ENCODE results near the gene SSBP2.
"Not testable (repeated sequence)": the region's sequence is repeated elsewhere in the genome, so short reads cannot be mapped to it uniquely, and the experiment has no call there.

The SSBP2 gene

DNA sequence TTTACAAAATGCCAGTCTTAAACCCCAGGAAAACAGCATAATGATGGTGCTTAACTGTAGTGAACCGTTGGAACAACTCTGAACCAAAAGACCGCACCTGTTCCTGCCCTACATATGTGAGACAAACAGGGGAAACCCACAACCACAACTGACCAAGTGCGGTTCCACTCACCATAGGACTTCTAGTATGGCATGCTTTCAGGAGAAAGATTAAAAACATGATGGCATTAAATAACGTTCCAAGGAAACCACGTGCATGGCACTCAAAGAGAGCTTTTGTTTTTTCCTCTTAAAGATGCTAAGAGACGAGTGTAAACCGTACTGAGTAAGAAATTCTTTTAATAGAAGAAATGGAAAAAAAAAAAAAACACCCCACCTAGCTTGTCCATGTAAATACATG is 119.8 kb downstream of the SSBP2 start:
- H3K27ac Mint-ChIP-seq: no peak overlapping the region

DNA sequence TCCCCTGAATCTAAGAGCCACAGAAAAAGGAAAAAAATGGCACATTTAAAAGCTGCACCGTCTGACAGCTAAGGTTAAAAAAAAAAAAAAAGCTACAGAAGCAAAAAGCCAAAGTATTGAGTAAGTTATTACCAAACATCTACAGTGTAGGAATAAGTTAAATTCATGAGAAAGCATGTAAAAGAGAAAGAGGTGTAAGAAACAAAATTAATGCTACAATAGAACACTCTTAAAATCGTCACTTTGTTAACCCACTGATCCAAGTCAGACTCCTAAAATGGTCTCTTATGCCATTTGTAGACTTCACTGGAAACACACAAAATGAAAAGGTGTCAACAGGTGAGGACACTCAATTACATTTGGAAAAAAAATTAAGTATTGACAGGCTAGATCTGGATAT is 120.2 kb downstream of the SSBP2 start:
- Mint-ChIP-seq H3K4me1 (no peaks in the 10 kb centered on the region), H3K4me3 (no peak overlapping the region), H3K27ac (no peak overlapping the region), H3K36me3 (no peaks in the 10 kb centered on the region), H3K9me3 (no peaks in the 10 kb centered on the region)
- ATAC-seq (no peak), DNase-seq (ENCODE audit: low spot score in 2 of 2) (no peak)

More for the DNA sequence above, 119.8 kb downstream of the SSBP2 start:
- DNase-seq (ENCODE audit: low spot score in 2 of 2) (no peak), ATAC-seq (peak; percentile 76)
- H3K4me1 Mint-ChIP-seq: no peaks in the 10 kb centered on the region
- no peak overlapping the region for H3K4me3 Mint-ChIP-seq
- no peaks in the 10 kb centered on the region for H3K36me3 Mint-ChIP-seq
- no peaks in the 10 kb centered on the region for H3K9me3 Mint-ChIP-seq

DNA sequence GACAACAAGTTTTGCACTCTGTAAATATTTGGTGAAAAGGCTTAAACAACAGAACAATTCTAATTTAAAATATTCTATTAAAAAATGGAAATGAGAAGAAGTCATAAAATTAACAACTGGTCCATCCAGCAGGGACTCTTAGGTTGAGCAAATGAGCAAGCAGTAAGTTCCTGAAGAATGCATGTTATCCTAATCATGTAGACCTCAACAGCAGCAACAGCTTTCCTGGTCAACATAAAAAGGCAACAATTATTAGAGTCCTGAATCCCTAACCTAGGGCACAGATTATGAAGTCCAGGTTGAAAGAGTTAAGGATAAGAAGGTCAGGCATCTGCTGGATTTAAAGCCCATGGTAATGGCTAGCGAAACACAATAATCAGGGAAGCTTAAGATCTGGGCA is 120.9 kb downstream of the SSBP2 start:
- Mint-ChIP-seq H3K4me1 (no peaks in the 10 kb centered on the region), H3K4me3 (no peak overlapping the region), H3K9me3 (no peaks in the 10 kb centered on the region), H3K27ac (no peak overlapping the region), H3K36me3 (no peaks in the 10 kb centered on the region)
- ATAC-seq: no peak
- no peak for DNase-seq (ENCODE audit: low spot score in 2 of 2)

DNA sequence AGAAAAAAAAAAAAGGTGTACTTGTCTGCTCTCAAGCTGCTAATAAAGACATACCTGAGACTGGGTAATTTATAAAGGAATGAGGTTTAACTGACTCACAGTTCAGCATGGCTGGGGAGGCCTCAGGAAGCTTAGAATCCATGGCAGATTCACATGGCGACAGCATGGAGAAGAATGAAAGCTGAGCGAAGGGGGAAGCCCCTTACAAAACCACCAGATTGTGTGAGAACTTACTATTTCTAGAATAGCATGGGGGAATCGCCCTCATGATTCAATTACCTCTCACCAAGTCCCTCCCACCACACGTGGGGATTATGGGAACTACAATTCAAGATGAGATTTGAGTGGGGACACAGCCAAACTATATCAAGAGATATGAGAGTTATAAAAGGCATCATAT is 122.8 kb downstream of the SSBP2 start:
- H3K36me3 Mint-ChIP-seq; H3K27ac Mint-ChIP-seq; H3K9me3 Mint-ChIP-seq; H3K4me1 Mint-ChIP-seq; H3K4me3 Mint-ChIP-seq; DNase-seq (ENCODE audit: low spot score in 2 of 2); ATAC-seq: not testable (repeated sequence)

DNA sequence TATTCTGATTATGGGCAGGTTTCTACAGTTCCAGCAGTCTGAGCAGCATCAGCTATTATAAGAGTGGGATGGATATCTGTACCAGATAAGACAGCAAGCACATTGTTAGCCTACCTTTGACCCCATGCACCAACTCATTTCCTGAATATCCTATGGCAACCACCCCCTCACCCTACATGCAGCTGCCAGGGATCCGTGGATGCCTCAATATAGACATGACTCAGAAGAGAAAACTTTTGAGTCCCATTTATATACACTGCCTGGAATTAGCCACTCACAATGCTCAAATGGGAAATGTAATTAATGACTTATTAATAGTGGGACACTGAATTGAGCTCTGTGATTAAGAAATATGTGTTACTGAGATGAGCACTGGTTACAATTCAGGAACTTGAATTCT is 124.4 kb downstream of the SSBP2 start:
- ATAC-seq (no peak), DNase-seq (ENCODE audit: low spot score in 2 of 2) (no peak)
- H3K27ac Mint-ChIP-seq: no peak overlapping the region
- no peak overlapping the region for H3K4me3 Mint-ChIP-seq
- no peaks in the 10 kb centered on the region for H3K4me1 Mint-ChIP-seq
- H3K36me3 Mint-ChIP-seq: no peaks in the 10 kb centered on the region
- no peaks in the 10 kb centered on the region for H3K9me3 Mint-ChIP-seq

DNA sequence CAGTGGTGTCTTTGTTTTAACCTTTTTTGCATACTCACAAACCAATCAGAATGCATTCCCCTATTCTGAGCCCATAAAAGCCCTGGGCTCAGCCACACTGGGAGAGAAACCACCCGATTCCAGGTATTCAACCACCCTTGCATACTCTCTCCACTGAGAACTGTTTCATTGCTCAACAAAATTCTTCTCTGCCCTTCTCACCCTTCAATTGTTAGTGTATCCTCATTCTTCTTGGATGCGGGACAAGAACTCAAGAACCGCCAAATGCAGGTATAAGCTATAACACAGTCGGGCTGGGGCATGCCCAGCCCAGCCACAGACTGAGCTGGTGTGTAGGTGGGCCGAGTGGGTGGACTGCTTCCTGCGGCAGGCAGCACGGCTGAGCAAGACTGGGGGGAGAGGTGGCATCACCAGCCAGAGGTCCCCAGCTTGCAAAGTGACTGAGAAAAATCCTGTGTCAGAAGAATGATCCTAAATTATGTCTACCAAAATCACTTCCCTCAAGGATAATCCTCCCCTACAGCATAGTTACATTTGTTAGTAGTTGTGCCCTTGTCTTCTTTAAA is 141.0 kb downstream of the SSBP2 start:
- Mint-ChIP-seq H3K4me1 (no peaks in the 10 kb centered on the region), H3K4me3 (no peak overlapping the region), H3K36me3 (no peaks in the 10 kb centered on the region), H3K27ac (no peak overlapping the region), H3K9me3 (no peaks in the 10 kb centered on the region)
- ATAC-seq: no peak
- no peak for DNase-seq (ENCODE audit: low spot score in 2 of 2)

DNA sequence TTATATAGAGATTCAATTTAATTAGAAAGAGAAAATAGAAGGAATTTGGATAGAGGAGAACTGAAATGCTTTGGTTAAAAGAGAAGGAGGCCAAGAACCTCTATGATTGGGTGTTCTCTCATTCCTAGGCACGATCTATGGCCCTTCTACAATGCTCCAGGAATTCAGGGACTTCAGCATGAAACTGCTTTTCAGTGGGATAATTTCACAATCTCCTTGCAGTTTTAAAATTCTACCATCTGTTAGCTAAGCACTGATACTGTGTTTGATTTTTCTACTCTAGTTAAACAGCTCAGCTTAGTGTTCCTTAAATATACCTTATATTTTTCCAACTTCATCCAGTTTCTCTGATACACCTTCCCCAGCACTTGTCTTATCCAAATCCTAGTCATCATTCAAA is 141.9 kb downstream of the SSBP2 start:
- H3K36me3 Mint-ChIP-seq: no peaks in the 10 kb centered on the region
- DNase-seq (ENCODE audit: low spot score in 2 of 2) (no peak), ATAC-seq (no peak)
- H3K4me1 Mint-ChIP-seq: no peaks in the 10 kb centered on the region
- no peak overlapping the region for H3K27ac Mint-ChIP-seq
- H3K4me3 Mint-ChIP-seq: no peak overlapping the region
- H3K9me3 Mint-ChIP-seq: no peaks in the 10 kb centered on the region

DNA sequence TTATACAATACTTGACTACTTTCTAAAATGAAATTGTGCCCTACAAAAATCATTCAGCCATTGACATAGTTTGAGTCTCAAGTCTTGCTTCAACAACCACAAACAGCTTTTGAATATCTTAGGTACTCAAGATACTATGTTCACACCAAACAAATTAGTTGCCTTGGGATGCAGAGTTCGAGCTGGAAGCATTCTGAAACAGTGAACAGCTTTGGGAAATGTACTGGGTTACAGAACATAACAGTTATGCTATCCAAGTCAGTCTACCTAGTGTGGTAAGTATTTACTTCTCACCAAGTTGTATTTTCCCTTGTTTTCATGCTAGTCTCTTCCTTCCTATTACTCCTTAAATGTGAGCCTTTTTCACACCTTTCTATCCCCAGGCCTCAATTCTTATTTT is 143.2 kb downstream of the SSBP2 start:
- Mint-ChIP-seq H3K4me3 (no peak overlapping the region), H3K4me1 (no peaks in the 10 kb centered on the region), H3K36me3 (no peaks in the 10 kb centered on the region), H3K9me3 (no peaks in the 10 kb centered on the region), H3K27ac (no peak overlapping the region)
- no peak for ATAC-seq
- DNase-seq (ENCODE audit: low spot score in 2 of 2): no peak

DNA sequence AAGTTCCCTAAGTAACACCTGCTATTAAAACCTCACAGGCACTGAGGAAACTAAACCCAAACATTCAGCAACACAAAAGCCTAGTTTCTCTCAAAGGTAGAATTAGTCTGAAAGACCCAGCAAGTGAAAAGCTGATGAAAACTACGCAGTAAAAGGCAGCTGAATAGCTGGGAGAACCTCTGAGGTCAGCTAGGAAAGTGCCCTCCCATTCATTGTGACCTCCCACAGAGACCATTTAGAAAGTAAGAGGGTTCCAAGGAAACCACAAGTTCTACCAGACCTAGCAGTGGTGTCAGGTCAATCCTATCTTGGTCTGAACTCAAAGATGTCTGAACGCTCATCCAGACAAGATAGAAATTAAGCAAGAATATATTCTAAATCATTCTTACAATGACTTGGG is 144.7 kb downstream of the SSBP2 start:
- no peak overlapping the region for H3K27ac Mint-ChIP-seq
- H3K4me3 Mint-ChIP-seq: no peak overlapping the region
- DNase-seq (ENCODE audit: low spot score in 2 of 2) (no peak), ATAC-seq (no peak)
- no peaks in the 10 kb centered on the region for H3K9me3 Mint-ChIP-seq
- H3K4me1 Mint-ChIP-seq: no peaks in the 10 kb centered on the region
- no peaks in the 10 kb centered on the region for H3K36me3 Mint-ChIP-seq

DNA sequence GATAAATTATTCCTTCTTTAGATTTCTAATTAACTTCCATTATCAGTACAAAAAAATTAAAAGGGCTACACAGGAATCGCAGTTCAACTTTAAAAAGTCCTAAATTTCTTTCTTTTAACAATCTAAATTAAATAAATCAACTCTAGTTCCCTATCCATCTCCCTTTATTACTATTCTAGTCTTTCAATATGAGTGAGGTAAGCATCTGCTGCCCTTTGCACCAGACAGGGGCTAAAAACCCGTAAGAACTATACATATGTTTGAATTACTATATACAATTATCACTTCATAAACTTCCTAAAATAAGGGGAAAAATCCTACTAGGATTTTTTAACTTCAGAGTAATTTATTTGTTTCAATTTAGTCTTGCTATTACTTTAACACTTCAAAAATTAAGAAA is 145.6 kb downstream of the SSBP2 start:
- Mint-ChIP-seq H3K36me3 (no peaks in the 10 kb centered on the region), H3K27ac (no peak overlapping the region), H3K4me3 (no peak overlapping the region), H3K9me3 (no peaks in the 10 kb centered on the region), H3K4me1 (no peaks in the 10 kb centered on the region)
- ATAC-seq: no peak
- DNase-seq (ENCODE audit: low spot score in 2 of 2): no peak

DNA sequence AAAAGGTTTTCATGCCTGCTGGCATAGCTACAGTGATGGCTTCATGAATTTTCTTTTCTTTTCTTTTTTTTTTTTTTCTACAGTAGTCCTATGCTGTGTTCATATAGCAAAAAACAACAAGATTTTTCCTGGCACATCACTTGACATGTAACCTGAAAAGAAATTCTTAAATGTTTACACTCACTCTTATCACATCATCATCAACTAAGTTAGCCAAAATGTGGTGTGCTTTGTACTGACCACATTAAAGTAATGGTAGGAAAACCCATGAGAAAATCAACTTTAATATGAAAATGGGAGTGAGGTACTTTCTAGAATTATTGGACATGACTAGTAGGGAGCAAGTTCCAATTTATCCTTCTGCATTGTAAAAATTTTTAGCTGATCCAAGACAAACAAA is 146.7 kb downstream of the SSBP2 start:
- Mint-ChIP-seq H3K27ac (no peak overlapping the region), H3K36me3 (no peaks in the 10 kb centered on the region), H3K4me3 (no peak overlapping the region), H3K4me1 (no peaks in the 10 kb centered on the region), H3K9me3 (no peaks in the 10 kb centered on the region)
- DNase-seq (ENCODE audit: low spot score in 2 of 2) (no peak), ATAC-seq (no peak)

DNA sequence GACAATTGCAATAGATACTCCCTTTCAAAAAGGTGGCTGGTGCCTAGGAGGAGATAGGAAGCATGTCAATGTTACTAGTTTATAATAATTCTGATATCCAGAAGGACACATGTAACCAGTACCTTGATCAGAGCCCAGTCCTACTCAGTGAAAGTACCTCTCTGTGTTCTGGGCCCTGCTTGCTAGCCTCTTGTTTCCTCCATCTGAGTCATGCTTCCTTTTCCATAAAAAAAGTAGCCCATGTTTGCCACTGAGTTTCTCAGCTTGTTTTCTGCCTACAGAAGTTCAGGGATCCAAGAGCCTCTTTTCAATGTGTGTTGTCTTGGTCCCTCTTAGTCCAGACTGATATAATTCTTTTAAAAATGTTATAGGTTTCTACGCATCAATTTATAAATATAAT is 149.0 kb downstream of the SSBP2 start:
- Mint-ChIP-seq H3K36me3 (no peaks in the 10 kb centered on the region), H3K9me3 (no peaks in the 10 kb centered on the region), H3K27ac (no peak overlapping the region), H3K4me1 (no peaks in the 10 kb centered on the region), H3K4me3 (no peak overlapping the region)
- DNase-seq (ENCODE audit: low spot score in 2 of 2) (no peak), ATAC-seq (no peak)

DNA sequence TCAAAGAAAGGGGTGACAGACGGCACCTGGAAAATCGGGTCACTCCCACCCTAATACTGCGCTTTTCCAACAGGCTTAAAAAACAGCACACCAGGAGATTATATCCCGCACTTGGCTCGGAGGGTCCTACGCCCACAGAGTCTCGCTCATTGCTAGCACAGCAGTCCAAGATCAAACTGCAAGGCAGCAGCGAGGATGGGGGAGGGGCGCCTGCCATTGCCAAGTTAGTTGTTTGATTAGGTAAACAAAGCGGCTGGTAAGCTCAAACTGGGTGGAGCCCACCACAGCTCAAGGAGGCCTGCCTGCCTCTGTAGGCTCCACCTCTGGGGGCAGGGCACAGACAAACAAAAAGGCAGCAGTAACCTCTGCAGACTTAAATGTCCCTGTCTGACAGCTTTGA is 158.8 kb downstream of the SSBP2 start:
- not testable (repeated sequence) for DNase-seq (ENCODE audit: low spot score in 2 of 2); H3K27ac Mint-ChIP-seq; H3K4me1 Mint-ChIP-seq; H3K4me3 Mint-ChIP-seq; H3K9me3 Mint-ChIP-seq; ATAC-seq; H3K36me3 Mint-ChIP-seq

DNA sequence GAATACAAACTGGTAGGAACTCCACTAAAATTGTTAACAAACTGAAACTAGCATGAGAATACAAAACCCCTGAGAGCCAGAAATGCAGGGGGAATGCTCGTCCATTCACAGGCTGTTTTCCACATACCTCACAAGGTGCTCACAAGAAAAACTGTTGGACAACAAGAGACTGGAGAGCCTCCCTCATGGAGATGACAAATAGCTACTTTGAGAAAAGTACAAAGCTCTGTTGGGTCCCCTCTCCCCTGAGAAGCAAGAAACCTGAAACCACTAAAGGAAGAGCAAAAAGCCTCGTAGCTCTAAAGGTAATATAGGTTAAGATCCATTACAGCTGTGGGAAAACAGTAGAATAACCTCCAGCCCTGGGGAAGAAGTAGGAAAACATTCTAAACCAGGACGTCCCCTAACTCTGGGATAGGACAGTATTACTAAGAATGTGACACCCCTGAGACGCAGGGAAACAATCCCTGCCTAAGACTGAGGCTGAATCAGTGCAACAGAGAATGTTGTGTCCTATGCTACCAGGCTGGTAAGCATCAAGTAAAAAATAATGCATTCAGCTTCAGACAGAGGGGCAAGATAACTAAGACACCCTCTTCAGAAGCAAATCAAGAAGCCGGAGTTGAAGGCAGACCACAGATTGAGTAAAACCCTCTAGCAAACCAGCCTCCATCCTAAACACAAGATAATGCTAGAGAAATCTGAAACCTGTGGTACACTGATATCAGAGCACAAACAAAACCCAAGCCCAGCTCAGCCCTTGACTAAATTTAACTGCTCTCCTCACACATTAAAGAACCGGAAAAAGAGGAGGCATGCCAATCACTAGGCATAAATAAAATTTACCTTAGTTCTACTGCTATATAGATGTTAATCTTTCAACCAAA is 160.2 kb downstream of the SSBP2 start:
- H3K27ac Mint-ChIP-seq: no peak overlapping the region
- ATAC-seq: no peak
- H3K4me3 Mint-ChIP-seq: no peak overlapping the region
- DNase-seq (ENCODE audit: low spot score in 2 of 2): no peak
- H3K36me3 Mint-ChIP-seq: no peaks in the 10 kb centered on the region
- H3K4me1 Mint-ChIP-seq: peaks cover 9% of the 10 kb centered on the region
- H3K9me3 Mint-ChIP-seq: peaks cover 8% of the 10 kb centered on the region

DNA sequence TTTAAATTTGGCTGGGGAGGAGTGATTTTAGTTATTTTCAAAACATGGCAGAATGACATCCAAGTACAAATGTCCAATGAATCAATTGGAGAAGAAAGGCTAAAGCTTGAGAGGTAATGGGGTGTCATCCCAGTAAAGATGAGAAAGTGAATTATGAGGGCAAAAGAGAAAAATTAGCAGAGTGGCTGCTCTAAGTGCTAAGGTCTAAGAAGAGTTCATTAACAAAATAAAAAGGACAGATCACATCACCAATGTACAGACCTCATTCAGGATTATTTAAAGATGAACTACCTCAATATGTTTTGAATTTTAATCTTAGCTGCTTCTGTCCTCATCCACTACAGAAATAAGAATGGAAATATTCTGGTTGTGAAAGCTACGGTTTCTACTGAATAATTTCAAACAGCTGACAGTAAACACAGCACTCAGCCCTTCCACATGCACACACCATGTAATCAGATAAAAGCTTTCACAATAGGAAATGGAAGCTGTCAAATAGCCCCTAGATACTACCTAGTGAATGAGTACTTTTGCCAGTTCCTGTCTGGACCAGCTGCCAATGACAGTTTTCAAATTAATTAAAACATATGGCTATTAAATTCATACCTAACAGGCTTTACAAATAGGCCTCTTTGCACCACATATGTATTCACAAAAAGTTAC is 171.5 kb downstream of the SSBP2 start:
- Mint-ChIP-seq H3K4me3 (no peak overlapping the region), H3K36me3 (no peaks in the 10 kb centered on the region), H3K27ac (no peak overlapping the region), H3K9me3 (no peaks in the 10 kb centered on the region), H3K4me1 (no peaks in the 10 kb centered on the region)
- no peak for ATAC-seq
- DNase-seq (ENCODE audit: low spot score in 2 of 2): no peak

DNA sequence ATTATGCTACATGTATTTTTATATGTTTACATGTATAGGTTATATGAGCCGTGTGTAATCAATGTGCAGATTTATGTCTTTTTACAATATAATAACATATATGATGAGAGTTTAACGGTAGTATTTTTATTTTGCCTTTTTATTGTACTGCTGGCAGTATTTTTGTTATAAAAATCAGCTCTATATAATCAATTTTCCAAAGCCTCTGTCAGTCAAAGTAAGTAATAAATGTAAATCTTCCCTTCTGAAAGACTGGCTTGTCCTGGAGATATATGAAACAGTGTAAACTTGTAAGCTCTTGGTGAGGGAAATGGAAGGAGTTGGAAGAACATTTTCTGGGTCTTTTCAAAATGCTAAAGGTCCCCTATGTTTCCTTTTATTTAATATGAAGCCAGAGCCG is 173.8 kb downstream of the SSBP2 start:
- H3K36me3 Mint-ChIP-seq: no peaks in the 10 kb centered on the region
- H3K4me1 Mint-ChIP-seq: no peaks in the 10 kb centered on the region
- H3K4me3 Mint-ChIP-seq: no peak overlapping the region
- no peak overlapping the region for H3K27ac Mint-ChIP-seq
- ATAC-seq (no peak), DNase-seq (ENCODE audit: low spot score in 2 of 2) (no peak)
- no peaks in the 10 kb centered on the region for H3K9me3 Mint-ChIP-seq

Measured in stimulated activated effector memory CD8-positive, alpha-beta T cell treated with anti-CD3 and anti-CD28 coated beads, Interleukin-12 subunit alpha, Interleukin-12 subunit beta, amount 100 ng/mL, for 72 hours (primary cell).